Neutrophil (primary cell): ENCODE results near the gene LBHD2.
A peak's percentile ranks its signal among the peaks of the same experiment; 100 is the strongest.

Experiments used
- H3K27ac ChIP-seq: fragments of 200-600 bp; sonication (generic); 2 replicates; pipeline ENCODE4 v1.5.1; 2016; ENCODE audit warnings: mild to moderate bottlenecking, moderate library complexity
- H3K27me3 ChIP-seq: fragments of 200-600 bp; sonication (generic); 2 replicates; pipeline ENCODE4 v1.6.0; 2016; ENCODE audit warnings: mild to moderate bottlenecking
- H3K36me3 ChIP-seq: fragments of 200-600 bp; sonication (generic); 2 replicates; pipeline ENCODE4 v1.5.1; 2017
- H3K4me1 ChIP-seq, 2 experiments: fragments of 200-600 bp in 1 of 2; sonication (generic) in 1 of 2; 1 replicate in 1 of 2; 2 replicates in 1 of 2; pipeline versions ENCODE4 v1.5.1 to v1.6.1; 2013 to 2016; ENCODE audit warnings: low read depth in 1 of 2, low read length in 1 of 2, mild to moderate bottlenecking in 1 of 2, moderate library complexity in 1 of 2; ENCODE audit not compliant: control insufficient read depth in 1 of 2, insufficient read depth in 1 of 2
- H3K4me3 ChIP-seq, 2 experiments: fragments of 200-600 bp in 1 of 2; sonication (generic) in 1 of 2; 1 replicate in 1 of 2; 2 replicates in 1 of 2; pipeline ENCODE4 v1.5.1; 2013 to 2016; ENCODE audit warnings: low read depth in 1 of 2, low read length in 1 of 2, mild to moderate bottlenecking in 1 of 2, moderate library complexity in 1 of 2
- H3K9me3 ChIP-seq: fragments of 200-600 bp; sonication (generic); 2 replicates; pipeline ENCODE4 v1.5.1; 2016
- CTCF ChIP-seq: fragments of 200-600 bp; sonication (generic); IDR thresholded peaks from 2 replicates; pipeline ENCODE4 v1.5.1; 2016; ENCODE audit warnings: antibody characterized with exemption

Gene LBHD2

GRCh38 chr14:103136388-103137271 lies 52.6 kb downstream of the LBHD2 start:
- Histone ChIP-seq H3K4me1 (peaks cover 0 to 9% of the 10 kb centered on the region in 2 experiments), H3K27ac (peak overlapping the region; percentile 56), H3K4me3 (no peak overlapping the region), H3K36me3 (peaks cover 64% of the 10 kb centered on the region), H3K27me3 (peaks cover 42% of the 10 kb centered on the region), H3K9me3 (no peaks in the 10 kb centered on the region)
- TF ChIP-seq CTCF: peak; percentile 15

GRCh38 chr14:103137689-103138300 lies 53.8 kb downstream of the LBHD2 start:
- Histone ChIP-seq H3K27me3 (peaks cover 54% of the 10 kb centered on the region), H3K9me3 (no peaks in the 10 kb centered on the region)

GRCh38 chr14:103138301-103139131 lies 54.5 kb downstream of the LBHD2 start:
- Histone ChIP-seq H3K4me3 (no peak overlapping the region), H3K9me3 (no peaks in the 10 kb centered on the region), H3K4me1 (peaks cover 0 to 9% of the 10 kb centered on the region in 2 experiments), H3K36me3 (peaks cover 45% of the 10 kb centered on the region), H3K27me3 (peaks cover 61% of the 10 kb centered on the region), H3K27ac (no peak overlapping the region)
- no peak for TF ChIP-seq CTCF

More at GRCh38 chr14:103137689-103138300, 53.8 kb downstream of the LBHD2 start:
- Histone ChIP-seq H3K4me1 (peaks cover 0 to 9% of the 10 kb centered on the region in 2 experiments), H3K4me3 (no peak overlapping the region), H3K27ac (no peak overlapping the region), H3K36me3 (peaks cover 52% of the 10 kb centered on the region)
- TF ChIP-seq CTCF: no peak

- Histone ChIP-seq H3K4me3 (no peak overlapping the region), H3K36me3 (peaks cover 36% of the 10 kb centered on the region), H3K4me1 (peaks cover 0 to 9% of the 10 kb centered on the region in 2 experiments), H3K27ac (no peak overlapping the region), H3K27me3 (peaks cover 64% of the 10 kb centered on the region), H3K9me3 (no peaks in the 10 kb centered on the region)
- TF ChIP-seq CTCF: no peak
Measured at GRCh38 chr14:103139132-103140025, 55.4 kb downstream of the LBHD2 start.
